SK-MEL-5 (cell line): ENCODE measurements around the gene PCBP4. TPM values are rescaled to one million over a fixed set of nuclear protein-coding genes. Genes with fewer than 3 reads are reported as not detected.

Experiments
- DNase-seq: peaks from one replicate; pipeline ENCODE4 v3.0.0-alpha.2; 2016; ENCODE audit warnings: low read depth, low spot score
- in situ Hi-C: cut with HindIII; loops from 2 replicates; pipeline ENCODE4 v1.10.0; 2016; ENCODE audit warnings: low sequenced_read_pairs, high pct_unique_total_duplicates, low pct_unique_long_range_greater_than_20kb
- total RNA-seq: library from RNA; depleted of rRNA; stranded (reverse); fragments of >200 nt; shearing (Covaris generic); gene quantifications from 2 replicates; pipeline ENCODE4 v1.2.3, GENCODE V29; 2014

The PCBP4 gene
- total RNA-seq, 1 experiment from 2014 or later = 25.0 TPM

DNA sequence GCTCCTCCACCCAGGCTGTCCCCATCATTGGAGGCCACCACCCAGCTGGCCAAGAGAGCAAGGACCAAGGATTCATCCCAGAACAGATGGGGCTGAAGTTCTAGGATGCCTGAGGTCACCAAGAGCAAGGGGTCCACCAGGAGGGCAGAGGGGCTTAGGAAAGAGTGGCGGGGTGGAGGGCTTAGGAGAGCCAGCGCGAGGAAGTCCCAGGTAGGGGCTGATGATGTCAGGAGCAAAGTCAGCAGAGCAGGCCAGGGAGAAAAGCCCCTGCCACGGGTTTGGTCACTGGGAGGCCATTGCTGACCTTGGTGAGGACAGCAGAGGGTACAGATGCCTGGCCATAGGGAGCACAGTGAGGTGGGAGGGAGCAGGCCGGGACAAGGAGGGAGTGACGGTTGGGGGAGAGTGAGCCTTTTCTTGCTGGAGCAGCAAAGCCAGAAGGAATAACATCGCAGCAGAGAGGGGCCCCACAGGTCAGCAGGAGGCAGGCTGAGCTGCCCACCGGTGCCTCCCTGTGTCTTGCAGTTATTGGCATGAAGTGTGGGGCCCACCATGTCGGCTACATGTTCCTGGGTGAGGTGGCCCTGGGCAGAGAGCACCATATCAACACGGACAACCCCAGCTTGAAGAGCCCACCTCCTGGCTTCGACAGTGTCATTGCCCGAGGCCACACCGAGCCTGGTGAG lies 19.9 kb downstream of the PCBP4 start:
- in situ Hi-C loops = no loop called here
- DNase-seq = no peak

DNA sequence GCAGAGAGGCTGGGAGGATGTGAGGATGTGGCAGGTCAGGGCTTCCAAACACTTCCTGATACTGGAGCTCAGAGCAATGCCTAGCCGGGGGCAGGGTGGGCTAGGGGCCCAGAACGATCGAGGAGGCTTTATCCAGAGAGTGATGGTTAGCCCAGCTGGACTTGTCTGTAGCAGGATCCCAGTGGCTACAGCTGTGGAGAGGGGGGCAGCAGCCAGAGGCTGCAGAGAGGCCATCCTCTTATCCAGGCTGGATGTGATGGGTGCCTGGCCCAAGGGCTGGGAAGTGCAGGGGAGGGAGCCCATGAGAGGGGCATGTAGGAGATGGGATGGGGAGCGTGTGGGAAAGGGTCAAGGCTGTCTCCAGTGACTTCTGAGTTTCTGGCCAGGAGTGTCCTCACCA lies 20.5 kb downstream of the PCBP4 start:
- in situ Hi-C loops = no loop called here
- DNase-seq = no peak

DNA sequence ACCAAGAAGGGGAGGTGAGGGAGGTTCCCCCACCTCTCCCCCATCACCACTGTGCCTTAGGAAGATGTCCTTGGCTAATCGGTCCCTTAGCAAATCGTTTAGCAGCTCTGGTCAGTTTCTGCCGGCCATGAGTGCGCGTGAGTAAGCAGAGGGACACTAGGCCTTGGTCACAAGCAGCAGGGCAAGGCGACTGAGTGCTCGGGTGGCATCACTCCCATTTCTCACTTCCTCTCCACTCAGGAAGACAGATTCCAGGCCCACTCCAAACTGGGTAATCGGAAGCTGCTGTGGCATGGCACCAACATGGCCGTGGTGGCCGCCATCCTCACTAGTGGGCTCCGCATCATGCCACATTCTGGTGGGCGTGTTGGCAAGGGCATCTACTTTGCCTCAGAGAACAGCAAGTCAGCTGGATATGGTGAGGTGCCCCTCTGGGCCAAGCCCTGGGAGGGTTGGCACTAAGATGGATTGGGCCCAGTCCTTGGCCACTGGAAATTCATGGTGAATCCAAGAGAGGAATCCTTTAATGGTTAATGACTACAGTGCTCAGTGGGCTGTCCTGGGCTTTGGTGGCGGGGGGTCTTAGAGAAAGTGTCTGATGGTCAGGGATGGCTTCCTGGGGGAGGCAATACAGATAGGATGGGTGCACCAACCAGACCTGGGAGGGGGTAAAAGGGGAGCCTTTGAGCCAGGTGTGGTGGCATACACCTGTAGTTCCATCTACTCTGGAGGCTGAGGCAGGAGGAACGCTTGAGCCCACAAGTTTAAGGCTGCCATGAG lies 21.1 kb downstream of the PCBP4 start:
- in situ Hi-C loops = no loop called here
- DNase-seq = no peak

DNA sequence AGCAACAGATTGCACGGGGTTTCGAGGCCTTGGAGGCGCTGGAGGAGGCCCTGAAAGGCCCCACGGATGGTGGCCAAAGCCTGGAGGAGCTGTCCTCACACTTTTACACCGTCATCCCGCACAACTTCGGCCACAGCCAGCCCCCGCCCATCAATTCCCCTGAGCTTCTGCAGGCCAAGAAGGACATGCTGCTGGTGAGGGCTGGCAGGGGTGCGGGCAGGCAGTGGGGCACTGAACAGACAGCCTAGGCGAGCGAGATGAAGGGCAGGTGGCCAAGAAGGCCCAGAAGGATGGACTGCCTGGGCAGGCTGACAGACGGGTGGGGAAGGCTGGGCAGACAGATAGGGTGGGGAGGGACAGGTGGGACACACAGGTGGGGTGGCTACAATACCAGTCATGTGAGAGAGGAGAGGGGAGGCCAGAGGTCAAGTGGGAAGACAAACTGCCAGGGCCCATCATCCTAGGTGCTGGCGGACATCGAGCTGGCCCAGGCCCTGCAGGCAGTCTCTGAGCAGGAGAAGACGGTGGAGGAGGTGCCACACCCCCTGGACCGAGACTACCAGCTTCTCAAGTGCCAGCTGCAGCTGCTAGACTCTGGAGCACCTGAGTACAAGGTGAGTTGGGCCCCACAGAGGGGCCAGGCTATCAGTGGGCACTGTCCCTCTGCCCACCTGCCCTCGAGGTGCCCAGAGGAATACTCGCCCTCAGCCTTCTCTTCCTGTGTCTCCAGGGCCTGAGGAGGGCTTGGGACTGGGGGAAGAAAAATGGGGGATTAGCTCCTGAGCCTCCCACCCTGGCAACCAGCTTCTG lies 22.0 kb downstream of the PCBP4 start:
- in situ Hi-C loops = no loop called here
- no peak for DNase-seq

DNA sequence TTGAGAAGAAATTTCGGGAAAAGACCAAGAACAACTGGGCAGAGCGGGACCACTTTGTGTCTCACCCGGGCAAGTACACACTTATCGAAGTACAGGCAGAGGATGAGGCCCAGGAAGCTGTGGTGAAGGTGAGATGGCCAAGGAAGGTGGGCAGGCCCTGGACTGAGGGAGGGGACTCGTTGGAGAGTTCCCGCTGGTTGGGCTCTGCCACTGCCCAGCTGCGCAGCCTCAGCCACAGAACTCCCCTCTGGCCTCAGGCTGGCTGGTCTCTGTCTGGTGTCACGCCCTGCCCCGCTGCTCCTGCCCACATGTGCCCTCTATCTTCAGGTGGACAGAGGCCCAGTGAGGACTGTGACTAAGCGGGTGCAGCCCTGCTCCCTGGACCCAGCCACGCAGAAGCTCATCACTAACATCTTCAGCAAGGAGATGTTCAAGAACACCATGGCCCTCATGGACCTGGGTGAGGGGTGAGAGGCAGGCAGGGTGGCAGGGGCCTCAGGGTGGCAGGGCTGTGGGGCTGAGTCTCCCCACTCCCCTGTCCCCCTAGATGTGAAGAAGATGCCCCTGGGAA lies 22.7 kb downstream of the PCBP4 start:
- in situ Hi-C loops = no loop called here
- DNase-seq = no peak

DNA sequence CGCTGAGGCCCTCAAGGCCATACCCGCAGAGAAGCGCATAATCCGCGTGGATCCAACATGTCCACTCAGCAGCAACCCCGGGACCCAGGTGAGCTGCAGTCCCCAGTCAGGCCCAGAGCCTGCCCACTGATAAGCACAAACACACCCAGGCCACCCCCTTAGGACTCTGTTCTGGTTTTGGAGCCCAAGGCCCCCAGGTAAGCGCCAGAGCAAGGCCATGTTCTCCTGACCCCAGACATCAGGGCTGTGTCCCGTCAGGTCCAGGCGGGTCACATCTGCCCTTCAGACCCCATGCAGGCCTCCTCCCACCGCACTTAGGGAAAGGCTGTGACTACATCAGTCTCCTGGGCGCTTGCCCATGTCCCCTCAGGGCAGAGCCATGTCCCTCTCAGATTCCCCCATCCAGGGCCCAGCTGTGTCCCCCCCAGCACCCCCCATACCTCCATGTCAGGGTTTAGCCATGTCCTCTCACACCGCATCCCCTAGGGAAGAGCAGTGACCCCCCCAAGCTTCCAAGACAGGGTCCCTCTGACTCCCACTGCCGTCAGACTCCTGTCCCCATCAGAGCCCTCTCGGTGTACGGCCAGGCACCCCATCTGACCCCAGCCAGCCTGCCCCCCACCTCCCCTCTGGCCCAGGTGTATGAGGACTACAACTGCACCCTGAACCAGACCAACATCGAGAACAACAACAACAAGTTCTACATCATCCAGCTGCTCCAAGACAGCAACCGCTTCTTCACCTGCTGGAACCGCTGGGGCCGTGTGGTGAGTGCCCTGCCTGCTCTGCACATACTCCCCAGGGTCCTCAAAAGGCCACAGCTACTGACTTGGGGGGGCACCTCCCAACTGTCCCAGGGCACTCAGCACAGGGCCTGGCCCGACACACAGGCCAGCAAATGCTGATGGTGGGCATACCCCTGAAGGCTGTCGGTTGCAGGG lies 23.5 kb downstream of the PCBP4 start:
- in situ Hi-C loops = no loop called here
- no peak for DNase-seq

DNA sequence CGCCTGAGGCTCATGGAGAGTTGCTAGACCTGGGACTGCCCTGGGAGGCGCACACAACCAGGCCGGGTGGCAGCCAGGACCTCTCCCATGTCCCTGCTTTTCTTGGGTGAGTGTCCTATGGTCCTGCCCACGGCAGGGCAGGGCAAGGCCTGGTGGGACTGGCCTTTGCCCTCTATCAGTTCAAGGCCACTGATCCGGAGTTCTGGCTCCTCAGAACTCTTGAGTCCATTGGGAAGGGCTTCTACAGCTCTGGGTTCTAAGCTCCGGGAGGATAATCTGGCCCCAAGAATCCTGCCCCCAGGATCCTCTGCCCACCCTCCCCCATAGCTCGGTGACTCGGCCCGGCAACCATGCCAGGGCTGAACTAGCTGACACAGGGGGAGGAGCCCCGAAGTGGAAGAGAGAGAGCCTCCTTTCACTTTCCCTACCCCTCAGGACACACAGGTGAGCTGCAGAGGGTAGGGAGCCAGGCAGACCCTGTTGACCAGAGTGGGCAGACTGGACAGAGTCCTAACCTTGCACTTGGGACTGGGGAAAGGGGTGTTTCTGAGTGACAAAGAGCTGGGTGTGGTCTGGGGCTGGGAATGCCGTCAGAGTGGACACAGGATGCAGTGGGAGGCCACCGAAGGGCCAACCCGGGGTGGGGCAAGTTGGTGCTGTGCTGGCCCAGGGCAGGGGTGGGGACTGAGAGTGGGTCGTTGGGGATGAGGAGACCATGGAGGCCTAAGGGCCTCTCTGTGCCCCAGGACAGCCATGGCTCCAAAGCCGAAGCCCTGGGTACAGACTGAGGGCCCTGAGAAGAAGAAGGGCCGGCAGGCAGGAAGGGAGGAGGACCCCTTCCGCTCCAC lies 24.4 kb downstream of the PCBP4 start:
- DNase-seq = peak; percentile 27
- in situ Hi-C loops = no loop called here

DNA sequence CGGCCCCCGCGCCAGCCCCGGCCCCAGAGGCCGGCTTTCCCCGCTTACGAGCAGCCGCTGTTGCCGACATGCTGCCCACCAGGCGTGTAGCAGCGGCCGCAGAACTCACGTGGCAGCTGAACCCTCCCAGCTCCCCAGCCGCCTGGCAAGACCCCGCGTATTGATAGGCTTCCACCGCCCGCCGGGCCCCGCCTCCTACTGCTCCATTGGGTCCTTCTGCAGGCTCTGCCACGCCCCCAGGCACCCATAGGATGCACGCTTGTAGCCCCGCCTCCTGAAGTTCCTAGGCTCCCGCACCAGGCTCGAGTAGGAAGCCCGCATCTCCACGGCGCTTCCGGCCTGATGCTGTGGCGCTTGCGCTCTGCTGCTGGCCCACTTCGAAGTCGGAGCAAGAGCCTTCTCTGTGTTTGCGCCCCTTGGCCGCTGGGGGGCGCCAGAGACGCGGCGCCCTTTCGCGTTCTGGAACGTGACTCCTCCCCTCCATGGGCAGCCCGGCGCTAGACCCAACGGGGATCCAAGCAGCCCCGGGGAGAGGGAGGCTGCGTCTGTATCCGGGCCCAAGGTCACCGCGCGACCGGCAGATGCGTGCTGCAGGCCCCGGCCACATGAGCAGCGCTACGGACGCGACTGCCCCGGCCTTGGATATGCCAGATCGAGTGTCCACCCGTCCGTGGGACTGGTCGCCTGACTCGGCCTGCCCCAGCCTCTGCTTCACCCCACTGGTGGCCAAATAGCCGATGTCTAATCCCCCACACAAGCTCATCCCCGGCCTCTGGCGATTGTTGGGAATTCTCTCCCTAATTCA lies 25.3 kb downstream of the PCBP4 start, which contains the start of the genes PARP3 and RRP9:
PARP3 (plus strand) TSS at position 566 of the 805 bp plus-strand sequence. CDS start 993 bp downstream, outside the sequence.
RRP9 (minus strand) TSS at position 107 of the 805 bp plus-strand sequence; CDS start at position 70, 37 bp downstream.
- DNase-seq = peak; percentile 100
- in situ Hi-C loops = no loop called here

DNA sequence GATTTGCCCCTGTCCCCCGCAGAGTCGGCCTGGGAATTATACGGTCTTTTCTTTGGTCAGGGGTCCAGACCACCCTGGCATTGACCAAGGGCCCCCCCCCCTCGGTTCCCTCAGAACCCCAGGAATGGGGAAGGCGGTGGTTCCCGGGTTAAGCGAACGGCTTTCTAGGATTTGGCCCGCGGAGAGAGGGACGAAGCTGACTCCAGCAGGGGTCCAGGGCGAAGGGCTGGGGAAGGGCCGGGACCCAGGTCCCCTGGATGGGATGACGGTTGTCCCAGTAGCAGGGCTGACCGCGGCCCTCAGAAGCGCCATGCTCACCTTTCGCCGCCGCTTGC lies 25.8 kb downstream of the PCBP4 start:
- no peak for DNase-seq
- in situ Hi-C loops = no loop called here

DNA sequence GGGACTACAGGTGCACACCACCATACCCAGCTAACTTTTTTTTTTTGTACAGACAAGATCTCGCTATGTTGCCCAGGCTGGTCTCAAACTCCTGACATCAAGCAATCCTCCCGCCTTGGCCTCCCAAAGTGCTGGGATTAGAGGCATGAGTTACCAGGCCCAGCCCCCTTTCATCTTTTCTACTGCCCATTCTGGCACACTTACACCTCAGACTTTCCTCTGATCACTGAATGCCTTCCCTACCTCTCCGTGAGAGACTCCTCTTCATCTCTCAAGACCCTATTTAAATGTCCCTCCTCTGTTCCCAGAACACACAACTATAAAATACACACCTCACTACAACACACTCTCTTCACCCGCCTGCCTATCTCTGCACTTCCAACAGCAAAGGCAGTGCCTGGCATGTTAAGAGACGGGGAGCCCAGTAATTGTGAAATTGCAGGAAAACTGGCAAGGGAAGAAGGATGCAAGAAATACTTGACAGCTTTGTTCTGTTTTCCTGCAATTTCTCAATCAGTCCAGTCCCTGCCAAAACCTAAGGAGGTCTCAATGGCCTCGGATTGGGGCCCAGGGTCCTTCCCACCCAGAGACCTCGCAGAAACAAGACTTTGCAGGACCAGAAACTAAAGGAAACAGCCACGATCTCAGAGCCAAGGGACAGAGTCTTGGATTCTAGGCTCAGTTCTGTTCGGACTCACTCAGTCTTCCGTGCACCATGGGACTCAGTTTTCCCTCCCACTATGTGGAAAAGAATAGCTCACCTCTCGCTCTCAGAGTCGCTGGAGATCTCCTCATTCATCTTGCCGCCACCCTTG lies 26.4 kb downstream of the PCBP4 start:
- DNase-seq = no peak
- in situ Hi-C loops = no loop called here

DNA sequence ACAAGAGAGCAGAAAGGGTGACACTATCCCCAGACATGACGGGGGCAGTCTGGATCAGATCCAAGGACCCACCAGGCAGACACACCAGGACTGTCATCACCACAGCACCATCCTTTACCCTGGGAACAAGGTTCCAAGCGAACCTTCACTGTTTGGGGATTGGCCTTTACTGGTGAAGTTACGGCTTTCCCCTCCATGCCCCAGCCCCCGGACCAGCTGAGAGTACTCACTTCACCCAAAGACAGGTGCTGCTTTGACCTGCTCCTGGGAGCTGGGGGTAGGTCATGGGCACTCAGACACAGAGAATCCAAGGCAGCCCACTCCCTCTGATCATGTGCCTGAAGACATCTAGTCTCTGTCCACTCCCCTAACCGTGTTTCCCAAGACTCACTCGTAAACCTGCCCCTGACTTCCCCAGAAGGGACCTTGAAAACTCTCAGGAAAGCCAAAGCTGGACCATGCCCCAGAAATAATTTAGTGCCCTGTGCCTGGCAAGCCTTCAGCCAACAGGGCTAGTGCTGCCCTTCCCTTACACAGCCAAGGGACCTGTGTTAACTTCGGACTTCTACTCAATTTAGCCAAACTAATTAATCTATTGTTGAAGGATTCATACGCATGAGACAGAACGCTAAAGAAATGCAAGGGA lies 28.4 kb downstream of the PCBP4 start:
- DNase-seq = no peak
- in situ Hi-C loops = no loop called here

DNA sequence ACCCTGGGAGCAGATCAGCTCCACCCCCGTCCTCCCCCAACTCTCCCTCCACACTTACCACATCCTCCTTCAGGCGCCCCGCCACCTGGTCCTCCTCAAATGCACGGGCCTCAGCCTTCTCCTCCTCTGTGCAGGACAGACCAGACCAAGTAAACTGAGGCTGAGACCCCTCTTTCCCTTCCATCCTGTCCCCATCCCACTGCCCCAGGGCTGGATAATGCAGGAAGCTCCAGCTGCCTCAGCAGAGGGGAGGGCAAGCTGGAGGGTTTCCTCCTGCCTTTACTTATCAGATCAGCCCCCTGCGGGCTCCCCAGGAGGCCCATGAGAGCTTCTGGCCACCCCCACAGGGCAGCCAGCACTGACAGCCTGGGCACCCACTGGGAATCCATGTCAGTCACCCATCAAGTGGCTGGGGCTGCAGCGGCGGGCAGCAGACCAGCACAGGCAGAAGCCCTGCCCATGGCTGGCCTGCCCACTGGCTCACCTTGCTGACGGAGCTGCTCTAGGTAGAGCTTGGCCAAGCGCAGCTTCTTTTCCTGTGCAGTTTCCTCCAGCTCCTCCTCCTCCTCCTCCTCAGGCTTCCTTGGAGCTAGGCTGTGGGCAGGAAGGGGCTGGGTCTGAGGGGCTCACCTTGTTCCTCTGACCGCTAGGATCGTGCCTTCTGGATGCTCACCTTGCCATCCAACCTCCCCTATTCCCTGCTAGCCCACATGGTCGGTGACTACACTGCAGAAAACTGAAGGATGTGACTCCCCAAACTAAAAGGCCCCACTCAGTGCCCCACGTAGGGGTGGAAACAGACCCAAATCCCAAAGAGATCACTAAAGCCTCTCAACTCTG lies 29.4 kb downstream of the PCBP4 start:
- DNase-seq = no peak
- in situ Hi-C loops = no loop called here

DNA sequence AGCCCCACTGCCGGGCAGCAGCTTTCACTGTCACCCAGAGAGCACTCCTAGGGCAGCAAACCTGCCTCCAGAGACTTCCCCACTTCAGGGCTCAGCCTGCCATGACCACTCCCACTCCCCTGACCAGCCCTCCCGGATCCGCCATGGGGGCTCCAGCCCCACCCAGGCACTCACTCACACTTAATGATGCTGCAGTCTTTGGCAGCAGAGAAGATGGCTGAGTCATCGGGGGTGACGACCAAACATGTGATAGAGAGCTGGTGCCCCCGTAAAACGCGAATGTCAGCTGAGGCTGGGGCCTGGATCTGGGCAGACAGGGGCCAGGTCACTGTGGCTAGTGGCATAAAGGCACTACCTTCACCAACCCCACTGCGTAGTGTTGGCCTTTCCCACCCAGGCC lies 30.2 kb downstream of the PCBP4 start:
- in situ Hi-C loops = no loop called here
- no peak for DNase-seq
